ENCODE results near the gene ZNF415. TPM values are rescaled to one million over a fixed set of nuclear protein-coding genes. Genes with fewer than 3 reads are reported as not detected.
A peak's percentile ranks its signal among the peaks of the same experiment; 100 is the strongest.
"Not testable (repeated sequence)": the region's sequence is repeated elsewhere in the genome, so short reads cannot be mapped to it uniquely, and the experiment has no call there.

ZNF415 gene
- total RNA-seq, 1 donor from 2014 or later: 1.3 TPM

DNA sequence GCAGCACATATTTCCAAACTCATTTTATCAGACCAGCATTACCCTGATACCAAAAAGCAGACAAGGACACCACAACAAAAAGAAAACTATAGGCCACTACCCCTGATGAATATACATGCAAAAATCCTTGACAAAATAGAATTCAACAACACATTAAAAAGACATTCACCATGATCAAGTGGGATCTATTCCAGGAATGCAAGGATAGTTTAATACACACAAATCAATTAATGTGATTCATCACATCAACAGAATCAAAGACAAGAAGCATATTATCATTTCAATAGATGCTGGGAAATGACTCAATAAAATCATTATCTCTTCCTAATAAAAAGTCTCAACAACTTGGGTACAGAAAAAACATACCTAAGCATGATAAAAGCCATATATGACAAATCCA is 14.9 kb upstream of the ZNF415 start:
- H3K9me3 ChIP-seq: peaks cover 51 to 91% of the 10 kb centered on the region in 2 donors
- H3K27ac ChIP-seq: no peak overlapping the region
- no peak overlapping the region for H3K4me3 ChIP-seq
- DNase-seq (ENCODE audit: low spot score in 2 of 2): no peak
- no peaks in the 10 kb centered on the region for H3K27me3 ChIP-seq
- peaks cover 77 to 94% of the 10 kb centered on the region in 2 donors for H3K36me3 ChIP-seq
- intact Hi-C loops (cut with DNase I): no loop called here
- H3K4me1 ChIP-seq: no peaks in the 10 kb centered on the region
- TF ChIP-seq CTCF (IDR thresholded peaks at IDR 0.05): no peak

DNA sequence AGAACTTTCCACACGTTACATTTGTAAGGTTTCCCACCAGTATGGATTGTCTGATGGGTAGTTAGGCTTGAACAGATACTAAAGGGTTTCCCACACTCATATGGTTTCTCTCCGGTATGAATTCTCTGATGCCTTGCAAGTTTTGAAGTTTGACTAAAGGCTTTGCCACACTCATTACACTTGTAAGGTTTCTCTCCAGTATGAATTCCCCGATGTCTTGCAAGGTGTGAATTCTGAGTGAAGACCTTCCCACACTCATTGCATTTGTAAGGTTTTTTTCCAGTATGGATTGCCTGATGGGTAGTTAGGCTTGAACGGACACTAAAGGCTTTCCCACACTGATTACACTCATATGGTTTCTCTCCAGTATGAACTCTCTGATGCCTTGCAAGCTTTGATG is 7.6 kb upstream of the ZNF415 start:
- DNase-seq (ENCODE audit: low spot score in 2 of 2): no peak
- Histone ChIP-seq H3K27me3 (no peaks in the 10 kb centered on the region), H3K4me3 (no peak overlapping the region), H3K4me1 (no peaks in the 10 kb centered on the region), H3K27ac (no peak overlapping the region), H3K9me3 (peaks cover 77 to 93% of the 10 kb centered on the region in 2 donors), H3K36me3 (peaks cover 35 to 43% of the 10 kb centered on the region in 2 donors)
- no peak for TF ChIP-seq CTCF (IDR thresholded peaks at IDR 0.05)
- intact Hi-C loops (cut with DNase I): no loop called here

DNA sequence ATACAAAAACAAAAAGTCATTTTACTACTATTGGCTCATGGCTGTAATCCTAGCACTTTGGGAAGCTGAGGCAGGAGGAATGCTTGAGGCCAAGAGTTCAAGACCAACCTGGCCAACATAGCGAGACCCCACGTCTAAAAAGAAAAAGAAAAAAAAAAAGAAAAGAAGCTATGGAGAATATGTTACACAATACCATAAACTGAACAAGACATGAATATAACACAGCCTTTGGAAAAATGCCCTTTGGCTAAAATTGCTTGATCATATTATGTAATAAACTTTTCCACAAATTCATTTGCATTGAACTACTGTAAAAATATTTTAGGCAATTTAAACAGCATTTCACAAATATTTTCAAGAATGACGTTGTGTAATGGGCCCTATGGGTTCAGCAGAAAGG is 3.7 kb upstream of the ZNF415 start:
- TF ChIP-seq CTCF (IDR thresholded peaks at IDR 0.05): no peak
- DNase-seq (ENCODE audit: low spot score in 2 of 2): no peak
- intact Hi-C loops (cut with DNase I): no loop called here
- H3K4me1 ChIP-seq: peaks cover 3 to 5% of the 10 kb centered on the region in 2 donors
- no peaks in the 10 kb centered on the region for H3K27me3 ChIP-seq
- H3K36me3 ChIP-seq: peaks cover 6 to 9% of the 10 kb centered on the region in 2 donors
- H3K9me3 ChIP-seq: peaks cover 44 to 82% of the 10 kb centered on the region in 2 donors
- H3K4me3 ChIP-seq: no peak overlapping the region
- H3K27ac ChIP-seq: no peak overlapping the region

DNA sequence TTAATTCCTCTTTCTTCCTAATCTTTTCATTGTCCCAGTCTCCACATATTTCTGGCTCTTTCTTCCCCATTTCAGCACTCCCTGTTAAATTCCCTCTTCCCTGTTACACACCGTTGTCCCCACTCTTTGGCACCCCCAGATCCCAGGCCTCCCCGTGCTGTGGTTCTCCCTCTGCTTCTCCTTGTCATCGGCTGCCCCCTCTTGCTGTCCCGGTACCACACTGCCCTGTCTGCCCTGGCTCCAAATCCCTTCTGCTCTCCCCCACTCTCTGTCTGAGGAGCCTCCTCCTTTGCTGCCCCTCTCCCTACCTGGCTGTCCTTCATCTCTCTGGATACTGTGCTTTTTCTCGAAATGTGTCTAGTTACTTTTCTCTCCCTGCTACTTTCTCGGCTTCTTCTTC is 983 bp downstream of the ZNF415 start:
- Histone ChIP-seq H3K4me1 (peaks cover 4 to 6% of the 10 kb centered on the region in 2 donors), H3K27ac (no peak overlapping the region), H3K36me3 (no peaks in the 10 kb centered on the region), H3K9me3 (peaks cover under 1 to 35% of the 10 kb centered on the region in 2 donors), H3K4me3 (peak overlapping the region; percentile 72 to 74), H3K27me3 (no peaks in the 10 kb centered on the region)
- intact Hi-C loops (cut with DNase I): loop anchor here (2.0 kb wide), 1 partner anchor 27 kb away; the partner anchor contains the start of gene ZNF347
- no peak for DNase-seq (ENCODE audit: low spot score in 2 of 2)
- no peak for TF ChIP-seq CTCF (IDR thresholded peaks at IDR 0.05)

- Histone ChIP-seq H3K4me1 (peaks cover 4 to 6% of the 10 kb centered on the region in 2 donors), H3K9me3 (peaks cover 0 to 31% of the 10 kb centered on the region in 2 donors), H3K27ac (no peak overlapping the region), H3K36me3 (no peaks in the 10 kb centered on the region), H3K4me3 (peak overlapping the region; percentile 72 to 74), H3K27me3 (no peaks in the 10 kb centered on the region)
- no peak for DNase-seq (ENCODE audit: low spot score in 2 of 2)
- TF ChIP-seq CTCF (IDR thresholded peaks at IDR 0.05): no peak
- intact Hi-C loops (cut with DNase I): no loop called here
Observed at GRCh38 chr19:53131085-53131590, 1.6 kb downstream of the ZNF415 start.

GRCh38 chr19:53130506-53130905 is 2.2 kb downstream of the ZNF415 start:
- TF ChIP-seq CTCF (IDR thresholded peaks at IDR 0.05): no peak
- peaks cover 4 to 6% of the 10 kb centered on the region in 2 donors for H3K4me1 ChIP-seq
- no peak overlapping the region for H3K4me3 ChIP-seq
- intact Hi-C loops (cut with DNase I): no loop called here
- H3K27me3 ChIP-seq: no peaks in the 10 kb centered on the region
- H3K9me3 ChIP-seq: peaks cover 0 to 24% of the 10 kb centered on the region in 2 donors
- DNase-seq (ENCODE audit: low spot score in 2 of 2): no peak
- no peaks in the 10 kb centered on the region for H3K36me3 ChIP-seq
- no peak overlapping the region for H3K27ac ChIP-seq

- H3K36me3 ChIP-seq; DNase-seq (ENCODE audit: low spot score in 2 of 2); H3K27me3 ChIP-seq; H3K27ac ChIP-seq; H3K4me1 ChIP-seq; H3K4me3 ChIP-seq; intact Hi-C loops (cut with DNase I); H3K9me3 ChIP-seq: not testable (repeated sequence)
Observed at GRCh38 chr19:53126733-53127526, 5.8 kb downstream of the ZNF415 start.
